WTC11 (cell line): ENCODE results near the gene TMEM245.

ENCODE experiments used
- ATF1 ChIP-seq: sonication (generic); formaldehyde crosslinking; IDR thresholded peaks from 2 replicates; pipeline ENCODE4 v1.8.1; 2023; ENCODE audit warnings: mild to moderate bottlenecking, moderate library complexity, missing genetic modification reagents
- SP1 ChIP-seq: sonication (generic); formaldehyde crosslinking; conservative IDR thresholded peaks from 2 replicates; pipeline ENCODE4 v1.8.1; 2022; ENCODE audit warnings: missing genetic modification reagents
- TP53 ChIP-seq: sonication (generic); formaldehyde crosslinking; IDR thresholded peaks from 2 replicates; pipeline ENCODE4 v1.8.1; 2023; ENCODE audit warnings: mild to moderate bottlenecking, missing genetic modification reagents
- USF2 ChIP-seq: sonication (generic); formaldehyde crosslinking; IDR thresholded peaks from 2 replicates; pipeline ENCODE4 v1.8.1; 2023; ENCODE audit warnings: mild to moderate bottlenecking, missing genetic modification reagents, moderate library complexity
- TF ChIP-seq, protein P1 (sequence below): fragments of 200-600 bp; IDR thresholded peaks from 2 replicates; pipeline ENCODE4 v1.8.0; 2022; ENCODE audit warnings: antibody characterized with exemption
- TF ChIP-seq, protein P2 (sequence below): sonication (generic); formaldehyde crosslinking; IDR thresholded peaks from 2 replicates; pipeline ENCODE4 v1.8.1; 2023; ENCODE audit warnings: mild to moderate bottlenecking, missing genetic modification reagents, borderline replicate concordance
- TF ChIP-seq, protein P3 (sequence below): fragments of 250-450 bp; sonication (Bioruptor Pico); IDR thresholded peaks from 2 replicates; pipeline ENCODE4 v1.9.0; 2021; ENCODE audit warnings: mild to moderate bottlenecking, borderline replicate concordance

DNA sequence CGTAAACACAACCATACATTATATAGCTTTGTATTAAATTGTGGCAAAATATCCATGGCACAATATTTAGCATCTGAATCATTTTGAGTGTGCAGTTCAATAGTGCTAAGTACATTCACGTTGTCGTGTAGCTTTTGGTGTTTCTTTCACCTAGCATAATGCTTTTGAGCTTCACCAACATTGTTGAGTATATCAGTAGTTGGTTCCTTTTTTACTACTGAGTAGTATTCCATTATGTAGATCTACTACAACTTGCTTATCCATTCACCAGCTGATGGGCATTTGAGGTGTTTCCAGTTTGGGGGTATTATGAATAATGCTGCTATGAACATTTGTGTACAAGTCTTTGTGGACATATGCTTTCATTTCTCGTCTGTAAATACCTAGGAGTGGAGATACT lies 79.2 kb downstream of the TMEM245 start:
- TF ChIP-seq, protein P1, sequence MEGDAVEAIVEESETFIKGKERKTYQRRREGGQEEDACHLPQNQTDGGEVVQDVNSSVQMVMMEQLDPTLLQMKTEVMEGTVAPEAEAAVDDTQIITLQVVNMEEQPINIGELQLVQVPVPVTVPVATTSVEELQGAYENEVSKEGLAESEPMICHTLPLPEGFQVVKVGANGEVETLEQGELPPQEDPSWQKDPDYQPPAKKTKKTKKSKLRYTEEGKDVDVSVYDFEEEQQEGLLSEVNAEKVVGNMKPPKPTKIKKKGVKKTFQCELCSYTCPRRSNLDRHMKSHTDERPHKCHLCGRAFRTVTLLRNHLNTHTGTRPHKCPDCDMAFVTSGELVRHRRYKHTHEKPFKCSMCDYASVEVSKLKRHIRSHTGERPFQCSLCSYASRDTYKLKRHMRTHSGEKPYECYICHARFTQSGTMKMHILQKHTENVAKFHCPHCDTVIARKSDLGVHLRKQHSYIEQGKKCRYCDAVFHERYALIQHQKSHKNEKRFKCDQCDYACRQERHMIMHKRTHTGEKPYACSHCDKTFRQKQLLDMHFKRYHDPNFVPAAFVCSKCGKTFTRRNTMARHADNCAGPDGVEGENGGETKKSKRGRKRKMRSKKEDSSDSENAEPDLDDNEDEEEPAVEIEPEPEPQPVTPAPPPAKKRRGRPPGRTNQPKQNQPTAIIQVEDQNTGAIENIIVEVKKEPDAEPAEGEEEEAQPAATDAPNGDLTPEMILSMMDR, result no peak
- TF ChIP-seq TP53 (CRISPR knock-in tag) (no peak), SP1 (CRISPR knock-in tag) (no peak), USF2 (no peak), ATF1 (CRISPR knock-in tag) (no peak)
- TF ChIP-seq, protein P2, sequence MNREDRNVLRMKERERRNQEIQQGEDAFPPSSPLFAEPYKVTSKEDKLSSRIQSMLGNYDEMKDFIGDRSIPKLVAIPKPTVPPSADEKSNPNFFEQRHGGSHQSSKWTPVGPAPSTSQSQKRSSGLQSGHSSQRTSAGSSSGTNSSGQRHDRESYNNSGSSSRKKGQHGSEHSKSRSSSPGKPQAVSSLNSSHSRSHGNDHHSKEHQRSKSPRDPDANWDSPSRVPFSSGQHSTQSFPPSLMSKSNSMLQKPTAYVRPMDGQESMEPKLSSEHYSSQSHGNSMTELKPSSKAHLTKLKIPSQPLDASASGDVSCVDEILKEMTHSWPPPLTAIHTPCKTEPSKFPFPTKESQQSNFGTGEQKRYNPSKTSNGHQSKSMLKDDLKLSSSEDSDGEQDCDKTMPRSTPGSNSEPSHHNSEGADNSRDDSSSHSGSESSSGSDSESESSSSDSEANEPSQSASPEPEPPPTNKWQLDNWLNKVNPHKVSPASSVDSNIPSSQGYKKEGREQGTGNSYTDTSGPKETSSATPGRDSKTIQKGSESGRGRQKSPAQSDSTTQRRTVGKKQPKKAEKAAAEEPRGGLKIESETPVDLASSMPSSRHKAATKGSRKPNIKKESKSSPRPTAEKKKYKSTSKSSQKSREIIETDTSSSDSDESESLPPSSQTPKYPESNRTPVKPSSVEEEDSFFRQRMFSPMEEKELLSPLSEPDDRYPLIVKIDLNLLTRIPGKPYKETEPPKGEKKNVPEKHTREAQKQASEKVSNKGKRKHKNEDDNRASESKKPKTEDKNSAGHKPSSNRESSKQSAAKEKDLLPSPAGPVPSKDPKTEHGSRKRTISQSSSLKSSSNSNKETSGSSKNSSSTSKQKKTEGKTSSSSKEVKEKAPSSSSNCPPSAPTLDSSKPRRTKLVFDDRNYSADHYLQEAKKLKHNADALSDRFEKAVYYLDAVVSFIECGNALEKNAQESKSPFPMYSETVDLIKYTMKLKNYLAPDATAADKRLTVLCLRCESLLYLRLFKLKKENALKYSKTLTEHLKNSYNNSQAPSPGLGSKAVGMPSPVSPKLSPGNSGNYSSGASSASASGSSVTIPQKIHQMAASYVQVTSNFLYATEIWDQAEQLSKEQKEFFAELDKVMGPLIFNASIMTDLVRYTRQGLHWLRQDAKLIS (CRISPR knock-in tag), result no peak
- TF ChIP-seq, protein P3, sequence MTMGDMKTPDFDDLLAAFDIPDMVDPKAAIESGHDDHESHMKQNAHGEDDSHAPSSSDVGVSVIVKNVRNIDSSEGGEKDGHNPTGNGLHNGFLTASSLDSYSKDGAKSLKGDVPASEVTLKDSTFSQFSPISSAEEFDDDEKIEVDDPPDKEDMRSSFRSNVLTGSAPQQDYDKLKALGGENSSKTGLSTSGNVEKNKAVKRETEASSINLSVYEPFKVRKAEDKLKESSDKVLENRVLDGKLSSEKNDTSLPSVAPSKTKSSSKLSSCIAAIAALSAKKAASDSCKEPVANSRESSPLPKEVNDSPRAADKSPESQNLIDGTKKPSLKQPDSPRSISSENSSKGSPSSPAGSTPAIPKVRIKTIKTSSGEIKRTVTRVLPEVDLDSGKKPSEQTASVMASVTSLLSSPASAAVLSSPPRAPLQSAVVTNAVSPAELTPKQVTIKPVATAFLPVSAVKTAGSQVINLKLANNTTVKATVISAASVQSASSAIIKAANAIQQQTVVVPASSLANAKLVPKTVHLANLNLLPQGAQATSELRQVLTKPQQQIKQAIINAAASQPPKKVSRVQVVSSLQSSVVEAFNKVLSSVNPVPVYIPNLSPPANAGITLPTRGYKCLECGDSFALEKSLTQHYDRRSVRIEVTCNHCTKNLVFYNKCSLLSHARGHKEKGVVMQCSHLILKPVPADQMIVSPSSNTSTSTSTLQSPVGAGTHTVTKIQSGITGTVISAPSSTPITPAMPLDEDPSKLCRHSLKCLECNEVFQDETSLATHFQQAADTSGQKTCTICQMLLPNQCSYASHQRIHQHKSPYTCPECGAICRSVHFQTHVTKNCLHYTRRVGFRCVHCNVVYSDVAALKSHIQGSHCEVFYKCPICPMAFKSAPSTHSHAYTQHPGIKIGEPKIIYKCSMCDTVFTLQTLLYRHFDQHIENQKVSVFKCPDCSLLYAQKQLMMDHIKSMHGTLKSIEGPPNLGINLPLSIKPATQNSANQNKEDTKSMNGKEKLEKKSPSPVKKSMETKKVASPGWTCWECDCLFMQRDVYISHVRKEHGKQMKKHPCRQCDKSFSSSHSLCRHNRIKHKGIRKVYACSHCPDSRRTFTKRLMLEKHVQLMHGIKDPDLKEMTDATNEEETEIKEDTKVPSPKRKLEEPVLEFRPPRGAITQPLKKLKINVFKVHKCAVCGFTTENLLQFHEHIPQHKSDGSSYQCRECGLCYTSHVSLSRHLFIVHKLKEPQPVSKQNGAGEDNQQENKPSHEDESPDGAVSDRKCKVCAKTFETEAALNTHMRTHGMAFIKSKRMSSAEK, result no peak
